PC-3 (cell line): ENCODE data around the gene CANX. TPM values are rescaled to one million over a fixed set of nuclear protein-coding genes. Genes with fewer than 3 reads are reported as not detected.

Experiments used
- ATAC-seq: fragments of 200-7000 bp; cut with Tn5 transposase; 2 replicates; pipeline ENCODE4 v1.9.1; 2020; ENCODE audit warnings: mild to moderate bottlenecking, moderate library complexity
- BruUV-seq: library from RNA; stranded (reverse); fragments of 400-500 nt; replicated peaks from 2 replicates; lab custom pipeline; 2021; lab: Mats Ljungman, UMichigan
- CTCF ChIA-PET: fragments of 300-600 bp; sonication (Branson Sonifier 250); formaldehyde crosslinking; loops from one replicate; lab custom pipeline; 2022; ENCODE audit warnings: antibody characterized with exemption; lab: Charles Lee
- POLR2A ChIA-PET: fragments of 300-600 bp; sonication (Branson Sonifier 250); formaldehyde crosslinking; loops from one replicate; lab custom pipeline; 2022; ENCODE audit warnings: antibody characterized with exemption; ENCODE audit not compliant: unreplicated experiment; lab: Charles Lee
- DNase-seq: peaks from one replicate; pipeline ENCODE4 v3.0.0-alpha.2; 2015
- H2AFZ ChIP-seq: fragments of 300-600 bp; sonication (generic); 2 replicates; pipeline ENCODE4 v1.6.0; 2016; ENCODE audit warnings: antibody characterized with exemption, low read length
- H3F3A ChIP-seq: fragments of 300-600 bp; sonication (generic); one replicate; pipeline ENCODE4 v1.6.0; 2017; ENCODE audit warnings: antibody characterized with exemption, low read length, control low read depth, mild to moderate bottlenecking; ENCODE audit not compliant: unreplicated experiment
- H3K27ac ChIP-seq: fragments of 300-600 bp; sonication (generic); 2 replicates; pipeline ENCODE4 v1.5.1; 2016; ENCODE audit warnings: mild to moderate bottlenecking, low read length
- H3K27me3 ChIP-seq: fragments of 300-600 bp; sonication (generic); 2 replicates; pipeline ENCODE4 v1.6.1; 2016; ENCODE audit warnings: low read length, mixed read lengths
- H3K36me3 ChIP-seq: fragments of 300-600 bp; sonication (generic); 2 replicates; pipeline ENCODE4 v1.6.1; 2016; ENCODE audit warnings: low read depth, mixed run types, low read length, mixed read lengths
- H3K4me1 ChIP-seq: fragments of 300-600 bp; sonication (generic); 2 replicates; pipeline ENCODE4 v1.5.1; 2016; ENCODE audit warnings: low read length; ENCODE audit not compliant: insufficient read depth
- H3K4me2 ChIP-seq: fragments of 300-600 bp; sonication (generic); 2 replicates; pipeline ENCODE4 v1.6.0; 2016; ENCODE audit warnings: low read length
- H3K4me3 ChIP-seq: fragments of 300-600 bp; sonication (generic); 2 replicates; pipeline ENCODE4 v1.5.1; 2016; ENCODE audit warnings: mild to moderate bottlenecking, low read length, mixed read lengths
- H3K79me2 ChIP-seq: fragments of 300-600 bp; sonication (generic); 2 replicates; pipeline ENCODE4 v1.6.1; 2017; ENCODE audit warnings: low read length, mixed read lengths
- H3K9ac ChIP-seq: fragments of 300-600 bp; sonication (generic); 2 replicates; pipeline ENCODE4 v1.6.0; 2016; ENCODE audit warnings: mild to moderate bottlenecking, low read length
- H3K9me2 ChIP-seq: fragments of 300-600 bp; sonication (generic); replicated peaks from 2 replicates; pipeline ENCODE4 v1.6.1; 2016; ENCODE audit warnings: mixed run types, low read length, mixed read lengths
- H3K9me3 ChIP-seq: fragments of 300-600 bp; sonication (generic); 2 replicates; pipeline ENCODE4 v1.6.1; 2016; ENCODE audit warnings: low read length, mixed read lengths
- H4K20me1 ChIP-seq: fragments of 300-600 bp; sonication (generic); 2 replicates; pipeline ENCODE4 v1.6.1; 2016; ENCODE audit warnings: low read length, mixed read lengths
- CTCF ChIP-seq: fragments of 300-600 bp; sonication (generic); conservative IDR thresholded peaks from 2 replicates; pipeline ENCODE4 v1.5.1; 2017; ENCODE audit warnings: antibody characterized with exemption, low read depth, mild to moderate bottlenecking, low read length
- EZH2 ChIP-seq: fragments of 300-600 bp; sonication (generic); IDR thresholded peaks from one replicate; pipeline ENCODE4 v1.6.1; 2017; ENCODE audit warnings: antibody characterized with exemption, mild to moderate bottlenecking, low read length; ENCODE audit not compliant: unreplicated experiment
- EZH2phosphoT487 ChIP-seq: fragments of 300-600 bp; sonication (generic); IDR thresholded peaks from 2 replicates; pipeline ENCODE4 v1.6.1; 2018; ENCODE audit warnings: mild to moderate bottlenecking, antibody characterized with exemption, low read length, borderline replicate concordance
- intact Hi-C: fragments of 100-400 bp; cut with micrococcal nuclease; formaldehyde crosslinking; loops from 2 replicates; pipeline ENCODE4 v1.9.0; 2023
- total RNA-seq: library from RNA; depleted of rRNA; stranded (reverse); fragments of >200 nt; gene quantifications from 2 replicates; pipeline ENCODE4 v1.2.3, GENCODE V29; 2014

Gene CANX
- total RNA-seq, 1 experiment from 2014 or later = 293 TPM

GRCh38 chr5:179765400-179765799, 66.6 kb downstream of the CANX start:
- ATAC-seq = peak; percentile 71
- POLR2A ChIA-PET = no interaction called here

GRCh38 chr5:179766021-179766725, 67.4 kb downstream of the CANX start:
- Histone ChIP-seq H4K20me1 (no peaks in the 10 kb centered on the region), H2AFZ (no peak overlapping the region), H3K4me1 (peaks cover 35% of the 10 kb centered on the region), H3K27ac (peak overlapping the region; percentile 31), H3F3A (peaks cover 8% of the 10 kb centered on the region), H3K79me2 (peaks cover 29% of the 10 kb centered on the region), H3K9ac (no peak overlapping the region), H3K4me2 (no peak overlapping the region), H3K9me2 (no peaks in the 10 kb centered on the region), H3K4me3 (no peak overlapping the region), H3K36me3 (peaks cover 12% of the 10 kb centered on the region), H3K9me3 (no peaks in the 10 kb centered on the region), H3K27me3 (no peaks in the 10 kb centered on the region)
- no peak for ATAC-seq
- ChIA-PET POLR2A (no interaction called here), CTCF (no interaction called here)
- no peak for TF ChIP-seq EZH2phosphoT487
- no peak for TF ChIP-seq CTCF
- TF ChIP-seq EZH2 = no peak
- intact Hi-C loops = no loop called here
- TSS peak; percentile 27 for BruUV-seq
- DNase-seq = no peak

More at GRCh38 chr5:179765400-179765799, 66.6 kb downstream of the CANX start:
- Histone ChIP-seq H3K4me3 (no peak overlapping the region), H3K9me2 (no peaks in the 10 kb centered on the region), H3K4me2 (0 out of 2 replicates have a peak overlapping the region, but pooled peaks have one; percentile 27), H3K9ac (no peak overlapping the region), H3K79me2 (peaks cover 31% of the 10 kb centered on the region), H3K27me3 (no peaks in the 10 kb centered on the region), H3K27ac (peak overlapping the region; percentile 31), H4K20me1 (no peaks in the 10 kb centered on the region), H3K4me1 (peaks cover 35% of the 10 kb centered on the region), H3K36me3 (peaks cover 10% of the 10 kb centered on the region; the same call in 1 of the 2 replicates), H3K9me3 (no peaks in the 10 kb centered on the region), H2AFZ (no peak overlapping the region), H3F3A (peaks cover 8% of the 10 kb centered on the region)
- CTCF ChIA-PET = no interaction called here
- TF ChIP-seq EZH2phosphoT487 (no peak), EZH2 (no peak), CTCF (no peak)
- no TSS peak for BruUV-seq
- peak; percentile 65 for DNase-seq
- intact Hi-C loops = no loop called here

- H2AFZ ChIP-seq = no peak overlapping the region
- ATAC-seq = no peak
- no peak overlapping the region for H3K4me3 ChIP-seq
- H3K4me1 ChIP-seq = peaks cover 33% of the 10 kb centered on the region
- no peaks in the 10 kb centered on the region for H3K9me2 ChIP-seq
- no peak for TF ChIP-seq CTCF
- no peak for TF ChIP-seq EZH2phosphoT487
- TF ChIP-seq EZH2 = no peak
- H3K9ac ChIP-seq = no peak overlapping the region
- intact Hi-C loops = no loop called here
- no peaks in the 10 kb centered on the region for H3K9me3 ChIP-seq
- H3K79me2 ChIP-seq = peaks cover 29% of the 10 kb centered on the region
- no peak overlapping the region for H3K27ac ChIP-seq
- ChIA-PET CTCF (no interaction called here), POLR2A (no interaction called here)
- H4K20me1 ChIP-seq = no peaks in the 10 kb centered on the region
- H3K4me2 ChIP-seq = no peak overlapping the region
- DNase-seq = no peak
- BruUV-seq = no TSS peak
- H3F3A ChIP-seq = peaks cover 8% of the 10 kb centered on the region
- no peaks in the 10 kb centered on the region for H3K27me3 ChIP-seq
- peaks cover 18% of the 10 kb centered on the region for H3K36me3 ChIP-seq
These were observed 68.1 kb downstream of the CANX start for GRCh38 chr5:179766726-179767455.
